22Rv1 (cell line): Measurements from ENCODE around the gene ARMC9.

ENCODE experiments used
- CTCF ChIP-seq: fragments of 450-650 bp; IDR thresholded peaks from 2 replicates; pipeline ENCODE4 v1.5.1; 2017; ENCODE audit warnings: mild to moderate bottlenecking
- ZFX ChIP-seq: fragments of 450-650 bp; IDR thresholded peaks from 2 replicates; pipeline ENCODE4 v1.6.1; 2017; ENCODE audit warnings: antibody characterized with exemption, borderline replicate concordance

DNA sequence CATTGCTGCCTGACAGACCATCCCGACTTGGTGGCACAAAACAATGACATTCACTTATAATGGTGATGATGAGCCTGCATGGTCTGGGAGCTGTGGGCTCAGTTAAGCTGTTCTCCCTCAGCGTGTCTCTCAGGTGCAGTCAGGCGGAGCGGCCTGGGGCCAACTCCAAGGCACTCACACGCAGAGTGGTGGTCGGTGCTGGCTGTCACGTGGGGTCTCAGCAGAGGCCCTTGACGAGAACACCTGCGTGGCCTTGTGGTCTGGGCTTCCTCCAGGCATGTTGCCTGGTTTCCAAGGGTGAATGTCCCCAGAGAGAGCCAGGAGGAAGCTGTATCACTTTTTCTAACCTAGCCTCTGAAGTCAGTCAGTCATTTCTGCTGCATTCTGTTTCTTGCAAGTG lies 29.8 kb downstream of the ARMC9 start:
- TF ChIP-seq CTCF (no peak), ZFX (no peak)
